Epithelial cell of prostate (primary cell): ENCODE data around the gene STAP1.
"Not testable (repeated sequence)": the region's sequence is repeated elsewhere in the genome, so short reads cannot be mapped to it uniquely, and the experiment has no call there.

ENCODE experiments used
- DNase-seq: peaks from one replicate; pipeline ENCODE4 v3.0.0-alpha.2; 2011; ENCODE audit warnings: low read depth, low spot score
- H3K27ac ChIP-seq: fragments of 450-650 bp; 2 replicates; pipeline ENCODE4 v1.5.1; 2017; ENCODE audit warnings: mild to moderate bottlenecking

STAP1 gene

GRCh38 chr4:67608027-67608426 lies 49.5 kb downstream of the STAP1 start:
- no peak overlapping the region for H3K27ac ChIP-seq
- no peak for DNase-seq

DNA sequence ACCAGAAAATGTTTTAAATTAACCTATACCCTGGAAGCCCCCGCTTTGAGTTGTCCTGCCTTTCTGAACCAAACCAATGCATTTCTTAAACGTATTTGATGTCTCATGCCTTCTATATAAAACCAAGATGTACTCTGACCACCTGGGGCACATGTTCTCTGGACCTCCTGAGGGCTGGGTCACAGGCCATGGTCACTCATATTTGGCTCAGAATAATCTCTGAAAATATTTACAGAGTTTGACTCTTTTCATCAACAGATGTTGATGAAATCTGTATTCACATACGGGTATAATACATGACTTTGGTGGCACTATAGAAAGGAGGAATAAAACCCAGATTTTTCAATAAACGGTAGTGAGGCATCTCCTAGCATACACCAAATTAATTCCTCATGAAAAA lies 55.7 kb downstream of the STAP1 start:
- no peak for DNase-seq
- no peak overlapping the region for H3K27ac ChIP-seq

GRCh38 chr4:67615119-67615518 lies 56.6 kb downstream of the STAP1 start:
- no peak for DNase-seq
- no peak overlapping the region for H3K27ac ChIP-seq

DNA sequence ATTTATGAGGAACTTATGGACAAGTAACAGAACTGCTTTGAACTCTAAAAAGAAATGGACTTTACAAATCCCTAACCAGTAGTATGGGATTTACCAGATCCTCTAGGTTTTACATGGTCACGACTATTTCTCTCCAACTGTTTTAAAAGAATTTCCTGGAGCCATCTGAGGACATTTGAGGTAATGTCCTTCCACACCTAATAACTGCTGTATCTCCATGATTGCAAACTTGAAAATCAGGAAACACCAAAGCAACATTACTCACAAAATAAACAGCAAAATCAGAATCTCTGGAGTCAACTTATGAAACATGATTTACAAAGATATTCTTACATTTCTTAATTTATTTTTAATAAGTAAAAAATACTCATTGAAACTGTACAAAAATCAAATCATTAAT lies 58.0 kb downstream of the STAP1 start:
- H3K27ac ChIP-seq: peak overlapping the region; percentile 35
- DNase-seq: no peak

- no peak for DNase-seq
- no peak overlapping the region for H3K27ac ChIP-seq
These were observed 66.4 kb downstream of the STAP1 start for GRCh38 chr4:67624939-67625338.

- no peak overlapping the region for H3K27ac ChIP-seq
These were observed 74.0 kb downstream of the STAP1 start for GRCh38 chr4:67632492-67632891.

GRCh38 chr4:67634741-67635140 lies 76.2 kb downstream of the STAP1 start:
- no peak overlapping the region for H3K27ac ChIP-seq
- DNase-seq: no peak

More at GRCh38 chr4:67632492-67632891, 74.0 kb downstream of the STAP1 start:
- no peak for DNase-seq

GRCh38 chr4:67635331-67635730 lies 76.8 kb downstream of the STAP1 start:
- no peak overlapping the region for H3K27ac ChIP-seq
- DNase-seq: no peak

DNA sequence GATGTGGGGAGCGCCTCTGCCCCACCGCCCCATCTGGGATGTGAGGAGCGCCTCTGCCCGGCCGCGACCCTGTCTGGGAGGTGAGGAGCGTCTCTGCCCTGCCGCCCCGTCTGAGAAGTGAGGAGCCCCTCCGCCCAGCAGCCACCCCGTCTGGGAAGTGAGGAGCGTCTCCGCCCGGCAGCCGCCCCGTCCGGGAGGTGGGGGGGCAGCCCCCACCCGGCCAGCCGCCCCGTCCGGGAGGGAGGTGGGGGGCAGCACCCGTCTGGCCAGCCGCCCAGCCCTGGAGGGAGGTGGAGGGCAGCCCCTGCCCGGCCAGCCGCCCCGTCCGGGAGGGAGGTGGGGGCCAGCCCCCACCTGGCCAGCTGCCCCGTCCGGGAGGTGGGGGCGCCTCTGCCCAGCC lies 78.5 kb downstream of the STAP1 start:
- not testable (repeated sequence) for H3K27ac ChIP-seq, DNase-seq

- DNase-seq: no peak
These were observed 79.6 kb downstream of the STAP1 start for GRCh38 chr4:67638136-67638535.

DNA sequence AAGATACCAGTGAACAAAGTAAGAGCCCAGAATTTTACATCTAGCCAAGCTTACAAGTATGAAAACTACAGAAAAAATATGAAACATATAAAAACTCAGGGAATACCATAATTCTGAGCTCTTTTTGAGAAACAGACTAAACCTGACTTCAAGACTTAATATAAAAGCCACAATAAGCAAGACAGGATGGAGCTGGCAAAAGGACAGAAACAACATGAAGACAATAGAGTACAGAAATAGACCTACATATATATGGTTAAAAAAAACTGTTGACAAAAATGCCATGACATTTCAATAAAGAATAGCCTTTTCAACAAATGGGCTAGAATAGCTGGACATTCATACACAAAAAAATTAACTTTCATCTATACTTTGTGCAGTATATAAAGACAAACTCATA lies 93.0 kb downstream of the STAP1 start:
- no peak for DNase-seq

More at GRCh38 chr4:67638136-67638535, 79.6 kb downstream of the STAP1 start:
- no peak overlapping the region for H3K27ac ChIP-seq

More for the DNA sequence above, 93.0 kb downstream of the STAP1 start:
- H3K27ac ChIP-seq: no peak overlapping the region
